HUES6 (cell line): ENCODE results near the gene EGR4.

Experiments
- H3K27ac ChIP-seq: 2 replicates; pipeline ENCODE4 v1.7.0; 2013; ENCODE audit warnings: low read depth, mild to moderate bottlenecking, low read length, inconsistent platforms
- H3K27me3 ChIP-seq: 2 replicates; pipeline ENCODE4 v1.6.1; 2013; ENCODE audit warnings: low read length; ENCODE audit not compliant: control insufficient read depth, insufficient read depth
- H3K36me3 ChIP-seq: 2 replicates; pipeline ENCODE4 v1.6.1; 2013; ENCODE audit warnings: low read length; ENCODE audit not compliant: control insufficient read depth, insufficient read depth
- H3K4me1 ChIP-seq: 2 replicates; pipeline ENCODE4 v1.6.1; 2013; ENCODE audit warnings: low read length; ENCODE audit not compliant: control insufficient read depth, insufficient read depth
- H3K4me3 ChIP-seq: 2 replicates; pipeline ENCODE4 v1.5.1; 2013; ENCODE audit warnings: low read depth, low read length
- H3K9ac ChIP-seq: one replicate; pipeline ENCODE4 v1.6.1; 2013; ENCODE audit warnings: mild to moderate bottlenecking, low read length
- H3K9me3 ChIP-seq: 2 replicates; pipeline ENCODE4 v1.6.1; 2013; ENCODE audit warnings: low read depth, low read length; ENCODE audit not compliant: control insufficient read depth, insufficient read depth

The EGR4 gene

GRCh38 chr2:73243884-73244570 lies 49.3 kb downstream of the EGR4 start:
- Histone ChIP-seq H3K36me3 (peaks cover 95% of the 10 kb centered on the region), H3K9me3 (no peaks in the 10 kb centered on the region), H3K4me3 (no peak overlapping the region), H3K27ac (no peak overlapping the region), H3K27me3 (no peaks in the 10 kb centered on the region), H3K4me1 (no peaks in the 10 kb centered on the region), H3K9ac (peak overlapping the region; percentile 52)
